Gastroesophageal sphincter (tissue), 3 donors: Measurements from ENCODE around the gene SINHCAF.

Experiments used
- POLR2A ChIP-seq, 2 donors: fragments of 450-650 bp; IDR thresholded peaks; one replicate each; pipeline ENCODE4 v1.6.1; 2017; ENCODE audit warnings: antibody characterized with exemption in 2 of 2, mild to moderate bottlenecking in 2 of 2, moderate library complexity in 1 of 2
- TF ChIP-seq, protein P1 (sequence below), 4 experiments: fragments of 200-600 bp in 2 of 4; fragments of 450-650 bp in 2 of 4; sonication (generic) in 1 of 4; IDR thresholded peaks; one replicate each; pipeline ENCODE4 v1.5.1; 2017 to 2019; ENCODE audit warnings: antibody characterized with exemption in 4 of 4, mild to moderate bottlenecking in 2 of 4, moderate library complexity in 2 of 4

DNA sequence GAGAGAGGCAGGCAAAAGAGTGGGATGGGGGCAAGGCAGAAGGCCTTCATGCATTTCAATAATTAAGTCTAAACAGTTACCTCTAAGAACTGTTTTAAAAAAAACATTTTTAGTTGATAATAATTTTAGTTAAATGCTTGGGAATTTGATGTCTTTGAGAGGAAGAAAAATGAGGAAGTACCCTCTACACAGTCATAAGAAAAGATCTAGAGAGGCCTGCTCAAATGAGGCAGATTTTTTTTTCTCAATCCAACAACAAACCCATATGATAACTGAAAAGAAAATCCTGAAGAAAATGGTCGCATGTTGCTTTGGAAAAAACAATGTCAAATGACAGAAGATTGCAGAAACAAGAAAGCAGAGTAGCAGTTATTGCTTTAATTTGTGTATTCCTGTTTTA lies 25.6 kb downstream of the SINHCAF start:
- TF ChIP-seq, protein P1, sequence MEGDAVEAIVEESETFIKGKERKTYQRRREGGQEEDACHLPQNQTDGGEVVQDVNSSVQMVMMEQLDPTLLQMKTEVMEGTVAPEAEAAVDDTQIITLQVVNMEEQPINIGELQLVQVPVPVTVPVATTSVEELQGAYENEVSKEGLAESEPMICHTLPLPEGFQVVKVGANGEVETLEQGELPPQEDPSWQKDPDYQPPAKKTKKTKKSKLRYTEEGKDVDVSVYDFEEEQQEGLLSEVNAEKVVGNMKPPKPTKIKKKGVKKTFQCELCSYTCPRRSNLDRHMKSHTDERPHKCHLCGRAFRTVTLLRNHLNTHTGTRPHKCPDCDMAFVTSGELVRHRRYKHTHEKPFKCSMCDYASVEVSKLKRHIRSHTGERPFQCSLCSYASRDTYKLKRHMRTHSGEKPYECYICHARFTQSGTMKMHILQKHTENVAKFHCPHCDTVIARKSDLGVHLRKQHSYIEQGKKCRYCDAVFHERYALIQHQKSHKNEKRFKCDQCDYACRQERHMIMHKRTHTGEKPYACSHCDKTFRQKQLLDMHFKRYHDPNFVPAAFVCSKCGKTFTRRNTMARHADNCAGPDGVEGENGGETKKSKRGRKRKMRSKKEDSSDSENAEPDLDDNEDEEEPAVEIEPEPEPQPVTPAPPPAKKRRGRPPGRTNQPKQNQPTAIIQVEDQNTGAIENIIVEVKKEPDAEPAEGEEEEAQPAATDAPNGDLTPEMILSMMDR (IDR thresholded peaks at IDR 0.05): no peak
- no peak for TF ChIP-seq POLR2A (IDR thresholded peaks at IDR 0.05)
